HG02623 (cell line): Measurements from ENCODE around the gene TMEM61.

Source experiments
- ATAC-seq: cut with Tn5 transposase; IDR thresholded peaks from one replicate; pipeline ENCODE4 v1.9.1; 2021; ENCODE audit warnings: moderate library complexity; ENCODE audit not compliant: unreplicated experiment

TMEM61 gene

GRCh38 chr1:55037733-55038551, 57.5 kb downstream of the TMEM61 start:
- ATAC-seq: no peak

DNA sequence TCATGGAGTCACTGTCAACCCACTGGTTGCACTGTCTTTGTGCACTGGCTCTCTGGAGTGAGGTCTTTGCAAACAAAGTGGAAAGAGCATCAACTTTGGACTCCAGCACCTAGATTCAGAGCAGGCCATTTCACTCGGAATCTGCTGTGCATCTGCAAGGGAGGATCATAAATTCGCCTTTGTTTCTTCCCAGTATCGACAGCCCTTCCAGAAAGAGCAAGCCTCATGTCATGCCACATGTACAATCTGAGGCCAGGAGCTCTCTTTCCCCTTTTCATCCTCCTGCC, 58.1 kb downstream of the TMEM61 start:
- no peak for ATAC-seq

DNA sequence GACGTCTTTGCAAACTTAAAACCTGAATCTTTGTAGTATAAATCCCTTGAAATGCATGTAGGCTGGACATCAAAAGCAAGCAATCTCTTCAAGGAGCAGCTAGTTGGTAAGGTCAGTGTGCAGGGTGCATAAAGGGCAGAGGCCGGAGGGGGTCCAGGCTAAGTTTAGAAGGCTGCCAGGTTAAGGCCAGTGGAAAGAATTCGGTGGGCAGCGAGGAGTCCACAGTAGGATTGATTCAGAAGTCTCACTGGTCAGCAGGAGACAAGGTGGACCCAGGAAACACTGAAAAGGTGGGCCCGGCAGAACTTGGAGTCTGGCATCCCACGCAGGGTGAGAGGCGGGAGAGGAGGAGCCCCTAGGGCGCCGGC, 58.5 kb downstream of the TMEM61 start:
- ATAC-seq: no peak

GRCh38 chr1:55039342-55040082, 59.1 kb downstream of the TMEM61 start, which contains the start of gene PCSK9:
TSS of gene PCSK9 (plus strand) at chr1:55039548. CDS start at chr1:55039838, 290 bp downstream.
- no peak for ATAC-seq

GRCh38 chr1:55040083-55040932, 59.9 kb downstream of the TMEM61 start:
- no peak for ATAC-seq

GRCh38 chr1:55040933-55041494, 60.6 kb downstream of the TMEM61 start:
- no peak for ATAC-seq

GRCh38 chr1:55041613-55042012, 61.2 kb downstream of the TMEM61 start:
- no peak for ATAC-seq
